Stimulated activated CD4-positive, alpha-beta T cell treated with anti-CD3 and anti-CD28 coated beads, Interleukin-4, amount 100 ng/mL, for 48 hours (primary cell): ENCODE results near the gene XAGE2.

Experiments
- DNase-seq, 2 donors: peaks; one replicate each; pipeline ENCODE4 v3.0.0-alpha.2; 2020; ENCODE audit warnings: low read depth in 2 of 2

Gene XAGE2

DNA sequence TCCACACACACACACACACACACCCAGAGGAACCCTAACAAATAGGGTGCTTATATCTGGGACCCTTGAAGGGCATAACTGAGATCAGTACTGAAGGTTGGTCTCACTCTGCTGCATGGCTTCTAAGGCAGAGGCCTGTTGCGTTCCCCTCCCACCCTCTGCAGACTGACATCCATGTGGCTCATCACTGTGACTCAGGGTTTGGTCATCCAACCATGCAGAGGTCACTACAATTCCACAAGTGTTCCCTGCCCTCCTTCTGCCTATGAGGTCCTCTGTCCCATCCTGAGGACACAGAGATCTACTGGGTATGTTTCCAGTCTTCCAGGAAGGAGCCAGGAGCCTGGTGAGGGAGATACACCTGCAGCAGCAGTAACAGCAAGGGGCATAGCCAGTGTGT is 55.8 kb downstream of the XAGE2 start:
- DNase-seq = no peak
